COR-L47 (cell line): Measurements from ENCODE around the gene ROR2.
"Not testable (repeated sequence)": the region's sequence is repeated elsewhere in the genome, so short reads cannot be mapped to it uniquely, and the experiment has no call there.

Experiments used
- DNase-seq: peaks from one replicate; lab custom pipeline; 2025; lab: John Stamatoyannopoulos, UW

Gene ROR2

DNA sequence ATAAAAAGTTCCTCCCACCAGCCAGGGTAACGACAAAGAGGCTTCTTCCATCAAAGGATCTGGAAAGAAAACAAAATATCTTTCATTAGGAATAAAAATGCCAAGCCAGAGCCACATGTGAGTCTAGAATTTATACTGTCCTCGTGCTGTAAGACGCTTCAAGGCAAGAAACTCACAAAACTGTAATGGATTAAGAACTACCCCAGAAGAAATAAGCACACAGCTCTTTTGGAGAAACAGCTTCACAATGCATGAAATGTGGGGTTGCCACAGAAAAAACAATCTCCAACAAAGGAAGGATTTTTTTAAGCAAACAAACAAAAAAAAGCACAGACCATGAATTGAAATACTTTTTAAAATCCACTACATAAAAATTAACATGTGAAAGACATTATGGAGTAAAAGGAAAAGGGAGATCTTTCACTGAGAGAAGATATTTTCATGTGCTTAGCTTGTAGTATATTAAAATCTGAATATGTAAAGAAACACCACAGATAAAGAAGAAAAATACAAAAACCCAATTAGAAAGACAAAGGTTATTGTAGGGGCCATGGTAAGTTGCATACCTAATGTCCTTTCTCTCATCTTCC is 385.9 kb downstream of the ROR2 start:
- no peak for DNase-seq

DNA sequence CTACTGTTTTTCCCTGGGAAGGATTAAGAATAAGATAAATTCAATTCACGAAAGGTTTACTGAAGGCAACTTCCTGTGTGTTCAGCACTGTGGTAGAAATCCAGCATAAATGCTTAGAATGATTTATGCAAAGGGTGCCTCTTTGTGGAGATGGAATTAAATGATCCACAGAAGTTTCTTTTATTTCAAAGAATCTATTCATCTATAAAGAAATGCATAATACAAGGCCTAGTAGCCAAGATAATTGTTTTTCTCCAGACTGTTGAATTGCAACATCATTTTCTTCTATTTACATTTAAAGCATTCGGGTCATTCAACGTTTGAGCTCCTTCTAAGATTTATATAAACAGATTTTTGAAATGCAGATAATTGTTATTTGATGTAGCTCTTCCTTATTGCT is 387.6 kb downstream of the ROR2 start:
- DNase-seq: no peak

DNA sequence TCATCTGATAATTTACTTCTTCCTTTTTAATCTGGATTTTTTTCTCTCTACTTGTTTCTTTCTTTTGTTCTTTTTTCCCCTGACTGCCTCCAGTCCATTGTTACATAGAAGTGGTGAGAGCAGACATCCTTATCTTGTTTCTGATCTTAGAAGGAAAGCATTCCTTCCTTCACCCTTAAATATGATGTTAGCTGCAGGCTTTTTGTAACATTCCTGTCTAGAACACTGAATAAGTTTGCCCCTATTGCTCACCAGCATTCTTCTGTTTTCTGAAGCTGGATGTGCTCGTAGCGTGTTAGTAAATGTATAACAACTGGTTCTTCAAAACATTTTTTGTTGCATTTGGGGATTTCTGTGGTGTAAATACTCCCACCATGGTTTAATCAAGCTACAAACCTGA is 389.7 kb downstream of the ROR2 start:
- no peak for DNase-seq

DNA sequence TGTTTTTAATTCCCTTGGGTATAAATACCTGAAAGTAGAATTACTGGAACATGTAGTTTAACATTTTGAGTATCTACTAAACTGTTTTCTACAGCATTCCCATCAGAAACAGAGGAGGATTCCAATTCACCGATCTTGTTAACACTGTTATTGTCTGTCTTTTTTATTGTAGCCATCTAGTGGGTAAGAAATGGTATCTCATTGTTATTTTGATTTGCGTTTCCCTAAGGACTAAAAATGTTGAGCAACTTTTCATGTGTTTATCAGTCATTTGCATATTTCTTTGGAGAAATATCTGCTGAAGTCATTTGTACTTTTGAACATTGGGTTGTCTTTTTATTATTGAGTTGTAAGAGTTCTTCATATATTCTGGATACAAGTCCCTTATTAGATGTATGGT is 391.1 kb downstream of the ROR2 start:
- no peak for DNase-seq

DNA sequence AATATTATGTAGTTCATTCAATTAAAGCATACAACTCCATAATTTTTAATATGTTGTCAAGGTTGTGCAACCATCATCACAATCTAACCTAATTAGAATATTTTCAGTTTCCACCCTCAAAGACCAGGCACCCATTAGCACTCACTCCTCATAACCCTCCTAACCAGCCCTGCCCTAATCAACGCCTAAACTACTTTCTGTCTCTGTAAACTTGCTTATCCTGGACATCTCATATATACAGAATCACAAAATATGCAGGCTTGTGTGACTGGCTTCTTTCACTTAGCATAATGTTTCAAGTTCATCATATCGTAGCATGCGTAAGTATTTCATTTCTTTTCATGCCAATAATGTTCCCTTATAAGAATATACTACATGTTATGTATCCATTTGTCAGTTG is 391.6 kb downstream of the ROR2 start:
- no peak for DNase-seq

DNA sequence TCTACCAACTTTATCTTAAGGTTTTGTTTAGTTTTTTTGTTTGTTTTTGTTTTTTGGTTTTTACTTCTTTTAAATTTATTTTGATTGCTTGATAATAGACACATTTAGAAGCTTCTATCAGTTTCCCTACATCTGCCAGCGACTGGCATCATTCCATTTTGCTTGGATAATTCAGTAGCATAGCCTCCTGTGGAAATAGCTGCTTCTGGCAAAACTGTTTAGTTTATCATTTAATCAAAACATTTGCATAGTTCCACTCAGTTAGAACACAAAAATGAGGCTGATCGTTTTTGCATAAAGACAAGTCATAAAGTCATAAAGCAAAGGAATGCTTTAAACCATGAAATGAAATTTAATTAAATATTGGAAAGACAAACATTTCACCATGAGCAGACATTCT is 392.7 kb downstream of the ROR2 start:
- no peak for DNase-seq

DNA sequence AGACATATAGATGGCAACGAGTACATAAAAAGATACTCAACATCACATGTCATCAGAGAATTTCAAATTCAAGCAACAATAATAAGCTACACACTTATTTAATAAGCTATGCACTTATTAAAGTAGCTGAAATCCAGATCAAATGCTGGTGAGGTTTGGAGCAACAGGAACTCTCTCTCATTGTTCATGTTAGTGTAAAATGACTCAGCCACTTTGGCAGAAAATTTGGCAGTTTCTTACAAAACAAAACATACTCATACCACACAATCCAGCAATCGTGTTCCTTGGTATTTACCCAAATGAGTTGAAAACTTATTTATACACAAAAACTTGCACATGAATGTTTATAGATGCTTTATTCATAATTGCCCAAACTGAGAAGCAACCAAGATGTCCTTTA is 394.9 kb downstream of the ROR2 start:
- DNase-seq: no peak

DNA sequence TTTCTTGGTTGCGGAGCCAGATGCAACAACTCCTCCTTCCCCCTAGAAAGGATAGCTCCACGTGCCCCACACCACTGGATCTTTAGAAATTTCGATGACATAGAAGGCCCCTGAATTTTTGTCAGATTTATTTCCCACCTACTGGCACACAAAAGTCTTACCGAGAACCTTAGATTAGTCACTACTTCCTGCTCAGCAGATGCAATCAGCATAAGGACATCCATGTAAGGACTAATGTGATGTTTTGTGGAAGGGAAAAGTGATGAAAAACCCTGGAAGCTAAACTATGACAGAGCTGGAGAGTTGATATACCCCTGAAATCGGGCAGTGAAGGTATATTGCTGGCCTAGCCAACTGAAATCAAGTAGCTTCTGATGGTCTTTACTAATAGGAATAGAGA is 400.9 kb downstream of the ROR2 start:
- DNase-seq: no peak

DNA sequence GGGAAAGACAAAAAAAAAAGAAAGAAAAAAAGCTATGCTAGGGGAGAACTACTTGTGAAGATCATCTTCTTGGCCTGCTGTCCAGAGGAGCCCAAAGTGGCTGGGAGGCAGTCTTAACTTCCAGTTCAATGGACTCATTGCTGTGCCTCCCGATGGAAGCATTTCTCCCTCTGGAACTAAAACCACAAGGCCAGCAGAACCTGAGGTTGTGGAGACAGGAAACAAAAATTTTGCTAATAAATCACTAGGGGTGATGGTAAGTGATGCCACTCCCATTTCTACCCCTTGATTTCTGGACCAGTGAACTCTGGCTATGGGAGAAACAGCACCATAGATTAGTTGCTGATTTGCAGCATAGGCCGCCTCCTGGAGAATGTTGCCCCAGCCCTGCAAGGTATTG is 402.9 kb downstream of the ROR2 start:
- no peak for DNase-seq

DNA sequence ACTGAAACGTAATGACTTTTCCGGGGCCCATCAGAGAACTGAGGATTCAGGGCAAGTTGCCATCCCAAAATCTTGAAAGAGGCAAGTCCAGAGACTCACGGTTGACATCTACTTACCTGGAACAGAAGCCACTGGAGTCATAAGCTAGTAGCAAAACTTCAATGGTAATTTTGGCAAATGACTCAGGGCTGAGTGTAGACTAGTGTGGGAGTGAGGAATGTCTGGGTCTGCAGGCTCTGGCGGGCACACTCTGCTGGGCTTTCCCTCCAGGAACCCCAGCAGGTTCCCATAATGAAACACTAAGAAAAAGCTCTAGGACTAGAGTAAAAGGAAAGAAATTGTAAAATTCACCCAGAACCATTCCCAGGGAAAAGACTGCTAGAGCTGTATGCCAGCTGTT is 403.5 kb downstream of the ROR2 start:
- DNase-seq: no peak

DNA sequence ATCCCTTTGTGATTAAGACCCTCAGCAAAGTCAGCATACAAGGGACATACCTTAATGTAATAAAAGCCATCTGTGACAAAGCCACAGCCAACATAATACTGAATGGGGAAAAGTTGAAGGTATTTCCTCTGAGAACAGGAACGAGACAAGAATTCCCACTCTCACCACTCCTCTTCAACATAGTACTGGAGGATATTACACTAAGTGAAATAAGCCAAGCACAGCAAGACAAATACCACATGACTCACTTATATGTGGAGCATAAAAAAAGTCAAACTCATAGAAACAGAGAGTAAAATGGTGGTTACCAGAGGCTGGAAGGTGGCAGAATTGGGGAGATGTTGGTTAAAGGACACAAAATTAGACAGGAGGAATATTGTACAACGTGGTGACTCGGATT is 408.3 kb downstream of the ROR2 start:
- DNase-seq: no peak

DNA sequence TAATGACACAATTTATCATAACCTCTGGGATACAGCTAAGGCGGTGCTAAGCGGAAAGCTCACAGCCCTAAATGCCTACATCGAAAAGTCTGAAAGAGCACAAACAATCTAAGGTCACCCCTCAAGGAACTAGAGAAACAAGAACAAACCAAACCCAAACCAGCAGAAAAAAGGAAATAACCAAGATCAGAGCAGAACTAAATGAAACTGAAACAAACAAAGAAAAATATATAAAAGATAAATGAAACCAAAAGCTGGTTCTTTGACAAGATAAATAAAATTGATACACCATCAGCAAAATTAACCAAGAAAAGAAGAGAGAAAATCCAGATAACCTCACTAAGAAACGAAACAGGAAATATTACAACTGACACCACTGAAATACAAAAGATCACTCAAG is 409.5 kb downstream of the ROR2 start:
- DNase-seq: not testable (repeated sequence)

DNA sequence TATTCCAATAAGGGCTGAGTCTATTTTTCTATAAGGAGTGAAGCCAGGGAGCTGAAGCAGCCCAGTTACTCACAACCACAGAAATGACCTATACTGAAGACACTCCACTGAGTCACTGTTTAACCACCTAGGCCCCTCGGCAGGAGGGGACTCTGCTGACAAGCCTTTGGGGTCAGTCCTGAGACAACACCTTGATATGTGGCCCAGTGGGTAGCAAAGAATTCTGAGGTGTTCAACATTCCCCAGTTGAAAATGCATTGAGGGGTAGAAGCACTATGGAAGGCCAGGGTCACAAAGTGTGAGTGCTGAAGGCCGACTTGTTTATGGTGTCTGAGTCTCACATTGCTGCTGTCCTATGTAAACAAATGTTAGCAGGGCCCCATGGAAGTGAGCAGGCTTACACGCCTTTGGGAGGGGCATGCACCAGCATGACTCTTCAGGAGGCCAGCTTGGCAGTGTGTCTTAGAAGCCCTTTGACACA is 413.8 kb downstream of the ROR2 start:
- no peak for DNase-seq

DNA sequence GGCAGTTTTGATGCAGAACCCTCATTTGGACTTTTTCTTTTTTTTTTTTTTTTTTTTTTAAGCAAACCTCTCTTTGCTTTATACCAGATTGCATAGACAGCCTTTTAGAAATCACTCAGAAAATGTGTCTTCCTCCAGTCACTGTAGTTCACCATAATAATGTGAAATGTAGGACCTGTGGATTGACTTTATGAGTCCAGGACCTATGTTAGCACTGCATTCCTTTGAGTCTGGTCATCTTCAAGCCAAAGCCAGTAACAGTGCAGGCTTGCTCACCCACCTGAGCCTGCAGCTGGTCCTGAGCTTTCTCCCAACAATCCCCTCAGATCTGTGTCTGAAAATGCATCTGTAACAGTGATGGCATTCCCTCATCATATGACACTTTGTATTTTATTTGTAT is 415.7 kb downstream of the ROR2 start:
- no peak for DNase-seq

DNA sequence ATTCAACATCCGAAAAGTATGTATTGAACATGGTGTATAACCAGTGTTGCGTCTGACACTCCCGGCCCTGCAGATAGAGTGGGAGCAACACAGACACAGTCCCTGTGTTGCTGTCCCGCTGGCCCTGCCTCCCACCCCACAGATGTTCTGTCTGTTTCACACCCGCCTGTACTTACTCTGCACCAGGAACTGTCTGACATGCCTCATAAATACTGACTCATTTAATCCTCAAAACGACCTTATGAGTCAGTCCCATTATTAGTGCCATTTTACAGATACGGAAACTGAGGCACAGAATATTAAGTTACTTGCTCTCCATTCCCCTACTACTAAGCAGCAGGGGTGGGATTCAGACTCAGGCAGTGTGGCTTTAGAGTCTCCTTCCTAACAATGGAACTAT is 416.6 kb downstream of the ROR2 start:
- DNase-seq: no peak

DNA sequence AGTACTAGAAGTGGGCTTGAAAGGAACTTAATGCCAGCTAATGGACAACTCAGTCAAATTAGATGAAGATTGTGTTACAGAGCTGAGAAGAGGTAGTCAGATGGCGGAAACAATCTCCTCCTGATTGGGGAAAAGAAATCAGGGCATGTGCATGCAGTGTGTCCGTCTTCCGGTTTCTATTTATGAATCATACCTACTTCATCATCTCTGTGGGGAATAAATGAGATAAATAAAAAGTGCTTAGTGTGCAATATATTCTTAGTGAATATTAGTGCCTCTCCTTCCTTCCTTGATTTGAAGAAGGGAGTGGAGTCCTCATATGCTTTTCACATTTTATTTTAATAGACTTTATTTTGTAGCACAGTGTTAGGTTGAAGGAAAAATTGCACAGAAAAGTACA is 417.7 kb downstream of the ROR2 start:
- DNase-seq: no peak

DNA sequence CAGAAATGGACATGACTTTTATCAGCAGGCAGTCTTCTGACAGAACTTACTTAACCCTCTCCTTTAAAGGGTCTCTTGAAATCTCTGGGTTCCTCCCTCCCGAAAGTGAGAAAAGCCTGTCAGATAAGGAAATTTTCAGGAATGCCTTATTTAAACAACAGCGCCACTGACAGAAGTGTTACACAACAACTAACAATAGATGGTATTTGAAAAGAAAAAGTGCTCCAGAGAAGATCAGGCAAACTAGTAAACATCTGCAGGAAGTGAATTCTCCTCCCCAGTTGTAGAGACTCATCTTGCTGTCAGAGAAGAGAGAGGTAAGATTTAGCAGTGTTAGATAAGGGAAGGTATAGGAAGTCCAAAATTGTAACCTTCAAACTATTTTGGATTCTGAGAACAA is 419.2 kb downstream of the ROR2 start:
- DNase-seq: no peak

DNA sequence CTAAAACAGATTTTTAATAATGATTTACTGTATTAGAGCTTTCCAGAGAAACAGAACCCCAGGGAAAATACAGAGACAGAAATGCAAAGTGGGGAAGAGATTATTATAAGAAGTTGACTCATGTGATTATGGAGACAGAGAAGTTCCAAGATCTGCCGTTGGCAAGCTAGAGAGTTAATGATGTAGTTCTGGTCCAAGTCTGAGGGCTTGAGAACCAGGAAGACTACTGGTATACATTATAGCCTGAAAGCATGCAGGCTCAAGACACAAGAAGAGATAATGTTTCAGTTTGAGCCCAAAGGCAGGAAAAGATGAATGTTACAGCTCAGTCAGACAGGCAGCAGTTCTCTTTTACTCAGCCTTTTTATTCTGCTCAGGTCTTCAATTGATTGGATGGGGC is 427.5 kb downstream of the ROR2 start:
- no peak for DNase-seq

DNA sequence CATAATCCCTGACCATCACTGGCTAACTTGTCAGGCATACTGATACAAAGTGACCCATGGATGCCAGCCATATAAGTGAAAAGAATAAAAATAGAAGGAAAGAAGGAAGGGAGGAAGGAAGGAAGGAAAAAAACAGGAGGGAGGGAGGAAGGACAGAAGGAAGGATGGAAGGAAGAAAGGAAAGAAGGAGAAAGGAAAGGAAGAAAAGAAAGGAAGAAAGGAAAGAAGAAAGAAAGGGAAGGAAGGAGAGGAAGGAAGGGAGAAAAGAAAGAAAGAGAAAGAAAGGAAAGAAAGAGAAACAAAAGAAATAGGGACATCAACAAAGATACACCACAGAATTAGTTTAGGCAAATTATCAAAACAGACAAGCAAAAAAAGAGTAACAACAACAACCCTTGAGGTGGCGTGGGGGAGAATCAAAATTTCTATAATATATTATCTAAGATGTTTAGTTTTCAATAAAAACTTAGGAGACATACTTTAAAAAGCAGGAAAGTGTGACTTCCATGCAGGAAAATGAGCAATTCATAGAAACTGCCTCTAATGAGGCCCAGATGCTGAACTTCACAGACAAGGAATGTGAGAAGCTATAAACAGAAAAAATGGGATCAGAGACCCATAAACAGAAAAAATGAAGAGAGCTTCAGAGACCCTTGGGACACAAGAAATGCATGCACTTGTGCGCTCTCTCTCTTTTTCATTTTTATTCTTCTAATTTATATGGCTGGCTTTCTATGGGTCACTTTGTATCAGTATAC is 430.3 kb downstream of the ROR2 start:
- DNase-seq: no peak

DNA sequence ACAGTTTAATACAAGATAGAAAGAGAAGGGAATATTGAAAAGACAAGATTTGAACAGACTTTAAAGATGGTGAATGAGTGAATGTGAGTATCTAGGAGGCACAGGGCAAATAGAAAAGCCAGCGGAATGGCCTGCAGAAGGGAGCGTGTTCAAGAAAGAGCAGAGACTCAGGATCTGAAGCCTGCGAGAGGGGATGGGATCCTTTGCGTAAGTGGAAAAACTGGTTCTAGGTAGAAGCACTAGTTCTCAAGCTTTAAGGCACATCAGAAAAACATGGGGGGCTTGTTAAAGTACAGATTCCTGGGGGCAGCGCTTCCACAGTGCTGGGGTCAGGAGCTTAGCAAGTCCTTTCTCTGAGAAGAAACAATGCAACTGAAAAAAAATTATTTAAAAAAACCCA is 431.6 kb downstream of the ROR2 start:
- no peak for DNase-seq

DNA sequence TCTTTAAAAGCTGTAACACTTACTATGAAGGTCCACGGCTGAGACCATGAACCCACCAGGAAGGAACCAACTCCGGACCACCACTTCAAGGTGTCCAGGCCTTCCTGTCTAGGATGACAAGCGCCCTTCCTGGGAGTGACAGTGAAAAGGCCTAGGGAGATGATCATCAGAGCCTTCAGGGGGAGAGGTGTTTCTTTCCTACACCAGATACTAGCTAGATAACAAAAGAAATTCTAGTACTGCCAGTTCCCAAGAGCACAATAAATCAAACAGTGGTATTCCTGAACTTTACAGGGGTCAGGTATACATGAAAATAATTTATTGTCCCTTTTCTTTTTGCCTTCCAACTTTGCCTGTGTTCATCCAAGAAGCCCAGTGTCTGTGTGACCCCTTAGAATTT is 432.2 kb downstream of the ROR2 start:
- no peak for DNase-seq

DNA sequence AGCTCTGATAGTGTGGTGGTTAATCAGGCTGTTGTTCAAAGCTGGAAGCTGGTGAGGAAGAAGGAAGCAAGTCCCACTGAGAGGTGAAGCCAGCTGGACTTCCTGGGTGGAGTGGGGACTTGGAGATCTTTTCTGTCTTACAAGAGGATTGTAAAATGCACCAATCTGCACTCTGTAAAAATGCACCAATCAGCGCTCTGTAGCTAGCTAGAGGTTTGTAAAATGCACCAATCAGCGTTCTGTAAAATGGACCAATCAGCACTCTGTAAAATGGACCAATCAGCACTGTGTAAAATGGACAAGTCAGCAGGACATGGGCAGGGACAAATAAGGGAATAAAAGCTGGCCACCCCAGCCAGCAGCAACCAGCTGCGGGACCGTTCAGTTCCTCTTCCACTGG is 432.7 kb downstream of the ROR2 start:
- not testable (repeated sequence) for DNase-seq

DNA sequence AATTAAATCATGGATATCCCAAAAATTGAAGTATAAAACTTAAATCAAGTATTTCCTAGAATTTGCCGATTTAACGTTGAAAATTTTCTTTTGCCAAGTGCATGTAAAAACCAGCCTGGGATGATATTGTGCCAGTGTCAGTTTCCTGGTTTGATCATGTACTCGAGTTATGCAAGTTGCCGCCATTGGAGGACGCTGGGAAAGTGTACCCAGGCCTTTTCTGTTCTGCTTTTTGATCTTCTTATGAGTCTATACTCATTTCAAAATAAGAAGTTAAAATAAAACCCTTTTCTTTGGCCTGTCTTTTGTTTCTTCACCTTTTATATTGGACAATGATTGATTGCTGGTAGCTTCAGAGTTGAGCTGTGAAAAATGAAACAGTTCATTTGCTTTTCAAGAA is 433.3 kb downstream of the ROR2 start:
- DNase-seq: no peak

DNA sequence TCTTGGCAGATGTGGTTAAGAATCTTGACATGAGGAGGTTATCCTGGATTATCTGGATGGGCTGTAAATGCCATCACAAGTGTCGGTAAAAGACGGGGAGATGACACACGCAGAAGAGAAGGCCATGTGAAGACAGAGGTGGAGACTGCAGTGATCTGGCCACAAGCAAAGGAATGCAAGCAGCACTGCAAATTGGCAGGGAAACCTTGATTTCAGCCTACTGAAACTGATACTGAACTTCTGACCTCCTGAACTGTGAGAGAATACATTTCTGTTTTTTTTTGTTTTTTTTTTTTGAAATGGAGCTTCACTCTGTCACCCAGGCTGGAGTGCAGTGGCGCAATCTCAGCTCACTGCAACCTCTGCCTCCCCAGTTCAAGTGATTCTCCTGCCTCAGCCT is 433.9 kb downstream of the ROR2 start:
- DNase-seq: no peak
